SHP77 treated with DMSO at 0.1 percent for 48 hours (cell line): ENCODE results near the gene PRR14.

Source experiments
- DNase-seq: peaks from one replicate; lab custom pipeline; 2025; lab: John Stamatoyannopoulos, UW

The PRR14 gene

GRCh38 chr16:30659507-30660423 is 9.0 kb downstream of the PRR14 start:
- DNase-seq, result no peak

- DNase-seq, result no peak
These were observed 9.9 kb downstream of the PRR14 start for GRCh38 chr16:30660424-30661261.

GRCh38 chr16:30662449-30662848 is 11.7 kb downstream of the PRR14 start:
- no peak for DNase-seq

GRCh38 chr16:30663038-30663437 is 12.3 kb downstream of the PRR14 start:
- no peak for DNase-seq

- no peak for DNase-seq
These were observed 13.1 kb downstream of the PRR14 start for GRCh38 chr16:30663820-30664219.

GRCh38 chr16:30664616-30665109 is 13.9 kb downstream of the PRR14 start:
- DNase-seq, result no peak

- DNase-seq, result no peak
These were observed 14.5 kb downstream of the PRR14 start for GRCh38 chr16:30665155-30665829.

- DNase-seq, result no peak
These were observed 15.1 kb downstream of the PRR14 start for GRCh38 chr16:30665830-30666190.

- no peak for DNase-seq
These were observed 15.9 kb downstream of the PRR14 start for GRCh38 chr16:30666681-30667080.

- DNase-seq, result no peak
These were observed 16.7 kb downstream of the PRR14 start for GRCh38 chr16:30667361-30667905.

GRCh38 chr16:30668393-30668792 is 17.6 kb downstream of the PRR14 start:
- DNase-seq, result no peak

GRCh38 chr16:30669026-30669902 is 18.5 kb downstream of the PRR14 start:
- DNase-seq, result no peak

- no peak for DNase-seq
These were observed 19.4 kb downstream of the PRR14 start for GRCh38 chr16:30669903-30670824.

GRCh38 chr16:30675143-30675542 is 24.4 kb downstream of the PRR14 start:
- no peak for DNase-seq

GRCh38 chr16:30677931-30678585 is 27.3 kb downstream of the PRR14 start:
- no peak for DNase-seq

GRCh38 chr16:30678586-30678970 is 27.8 kb downstream of the PRR14 start:
- DNase-seq, result no peak

- no peak for DNase-seq
These were observed 29.6 kb downstream of the PRR14 start for GRCh38 chr16:30680326-30680725.

GRCh38 chr16:30688701-30689100 is 37.9 kb downstream of the PRR14 start:
- DNase-seq, result no peak

- DNase-seq, result no peak
These were observed 41.1 kb downstream of the PRR14 start for GRCh38 chr16:30691907-30692306.
